T-helper 17 cell (primary cell): ENCODE results near the gene KCNG2. TPM values are rescaled to one million over a fixed set of nuclear protein-coding genes. Genes with fewer than 3 reads are reported as not detected.

Experiments
- ATAC-seq: fragments of 150-1000 bp; cut with Tn5 transposase; 2 replicates; pipeline ENCODE4 v1.10.0; 2021; ENCODE audit warnings: mild to moderate bottlenecking, moderate library complexity
- DNase-seq, 3 donors: peaks; one replicate each; pipeline versions ENCODE4 v3.0.0 to v3.0.0-alpha.2; 2020 to 2021
- H3K9me3 ChIP-seq: one replicate; pipeline ENCODE4 v1.7.0; 2013; ENCODE audit warnings: low read length, mild to moderate bottlenecking; ENCODE audit not compliant: control insufficient read depth, poor library complexity, severe bottlenecking
- H3K27ac Mint-ChIP-seq: one replicate; pipeline ENCODE4 v1.8.0; 2022; ENCODE audit warnings: mild to moderate bottlenecking, moderate library complexity, mixed read lengths
- H3K27me3 Mint-ChIP-seq: one replicate; pipeline ENCODE4 v1.8.0; 2022; ENCODE audit warnings: mixed read lengths
- H3K36me3 Mint-ChIP-seq: one replicate; pipeline ENCODE4 v1.8.0; 2022; ENCODE audit warnings: low read depth, mixed read lengths
- H3K4me1 Mint-ChIP-seq: one replicate; pipeline ENCODE4 v1.8.0; 2022; ENCODE audit warnings: mild to moderate bottlenecking, mixed read lengths
- H3K4me3 Mint-ChIP-seq: one replicate; pipeline ENCODE4 v1.8.0; 2022; ENCODE audit warnings: mild to moderate bottlenecking, moderate library complexity, mixed read lengths
- total RNA-seq, 4 donors: library from RNA in 2 of 4; stranded (reverse) in 2 of 4; gene quantifications; one replicate each; pipeline ENCODE4 v1.2.3 and lab custom pipeline; 2022 to 2026

Gene KCNG2
- total RNA-seq, 2 donors from 2014 or later, result not detected

GRCh38 chr18:79935098-79935480 is 137.4 kb downstream of the KCNG2 start:
- Mint-ChIP-seq H3K27ac (no peak overlapping the region), H3K4me3 (no peak overlapping the region), H3K27me3 (no peaks in the 10 kb centered on the region), H3K4me1 (peaks cover 7% of the 10 kb centered on the region), H3K36me3 (peaks cover 11% of the 10 kb centered on the region)
- H3K9me3 ChIP-seq, result peaks cover 16% of the 10 kb centered on the region
- DNase-seq (no peak), ATAC-seq (no peak)

- peaks cover 13% of the 10 kb centered on the region for H3K9me3 ChIP-seq
- no peak for DNase-seq
These were observed 137.8 kb downstream of the KCNG2 start for GRCh38 chr18:79935499-79935898.

DNA sequence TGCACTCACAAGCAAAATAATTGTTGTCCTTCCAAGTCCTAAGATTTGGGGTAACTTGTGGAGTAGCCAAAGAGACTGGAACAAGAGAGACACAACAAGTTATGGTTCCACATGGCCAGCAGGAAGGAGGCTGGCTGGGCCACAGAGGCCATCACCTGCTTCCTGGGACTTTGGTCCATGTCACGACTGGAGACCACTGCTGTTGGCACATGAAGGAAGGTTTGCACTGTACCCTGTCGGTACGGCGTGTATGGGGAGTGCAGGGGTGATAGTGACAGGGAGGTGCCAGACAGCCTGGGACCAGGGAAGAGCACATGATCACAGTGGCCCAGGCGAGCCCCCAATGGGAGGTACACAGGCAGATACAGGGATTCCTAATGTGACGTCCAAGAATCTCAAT is 138.2 kb downstream of the KCNG2 start:
- H3K9me3 ChIP-seq, result peaks cover 13% of the 10 kb centered on the region
- no peaks in the 10 kb centered on the region for H3K27me3 Mint-ChIP-seq
- H3K4me3 Mint-ChIP-seq, result no peak overlapping the region
- H3K4me1 Mint-ChIP-seq, result peaks cover 7% of the 10 kb centered on the region
- ATAC-seq (no peak), DNase-seq (no peak)
- H3K27ac Mint-ChIP-seq, result no peak overlapping the region
- H3K36me3 Mint-ChIP-seq, result peaks cover 11% of the 10 kb centered on the region

More at GRCh38 chr18:79935499-79935898, 137.8 kb downstream of the KCNG2 start:
- Mint-ChIP-seq H3K4me1 (peaks cover 7% of the 10 kb centered on the region), H3K27ac (no peak overlapping the region), H3K4me3 (no peak overlapping the region), H3K36me3 (peaks cover 11% of the 10 kb centered on the region), H3K27me3 (no peaks in the 10 kb centered on the region)
- no peak for ATAC-seq

DNA sequence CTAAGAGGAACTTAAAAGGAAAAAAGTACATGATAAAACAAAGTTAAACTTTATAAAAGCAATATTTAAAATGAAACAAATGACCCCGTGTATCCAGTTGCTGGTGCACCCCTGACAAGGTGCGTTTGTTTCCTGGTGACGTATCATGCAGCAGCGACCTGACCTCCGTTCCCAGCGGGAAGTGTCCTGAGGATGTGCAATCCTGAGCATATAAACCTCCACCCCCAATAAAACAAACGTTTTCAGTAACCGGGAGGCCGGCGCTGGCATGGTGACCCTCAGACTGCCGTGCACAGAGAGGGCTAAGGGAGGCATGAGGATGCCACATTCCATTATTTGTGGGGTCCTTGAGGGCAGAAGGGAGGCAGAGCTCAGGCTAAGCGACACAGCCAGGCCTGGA is 138.9 kb downstream of the KCNG2 start:
- Mint-ChIP-seq H3K27ac (no peak overlapping the region), H3K36me3 (peaks cover 11% of the 10 kb centered on the region), H3K27me3 (no peaks in the 10 kb centered on the region), H3K4me3 (no peak overlapping the region), H3K4me1 (peaks cover 7% of the 10 kb centered on the region)
- ATAC-seq, result no peak
- no peak for DNase-seq
- peaks cover 10% of the 10 kb centered on the region for H3K9me3 ChIP-seq

DNA sequence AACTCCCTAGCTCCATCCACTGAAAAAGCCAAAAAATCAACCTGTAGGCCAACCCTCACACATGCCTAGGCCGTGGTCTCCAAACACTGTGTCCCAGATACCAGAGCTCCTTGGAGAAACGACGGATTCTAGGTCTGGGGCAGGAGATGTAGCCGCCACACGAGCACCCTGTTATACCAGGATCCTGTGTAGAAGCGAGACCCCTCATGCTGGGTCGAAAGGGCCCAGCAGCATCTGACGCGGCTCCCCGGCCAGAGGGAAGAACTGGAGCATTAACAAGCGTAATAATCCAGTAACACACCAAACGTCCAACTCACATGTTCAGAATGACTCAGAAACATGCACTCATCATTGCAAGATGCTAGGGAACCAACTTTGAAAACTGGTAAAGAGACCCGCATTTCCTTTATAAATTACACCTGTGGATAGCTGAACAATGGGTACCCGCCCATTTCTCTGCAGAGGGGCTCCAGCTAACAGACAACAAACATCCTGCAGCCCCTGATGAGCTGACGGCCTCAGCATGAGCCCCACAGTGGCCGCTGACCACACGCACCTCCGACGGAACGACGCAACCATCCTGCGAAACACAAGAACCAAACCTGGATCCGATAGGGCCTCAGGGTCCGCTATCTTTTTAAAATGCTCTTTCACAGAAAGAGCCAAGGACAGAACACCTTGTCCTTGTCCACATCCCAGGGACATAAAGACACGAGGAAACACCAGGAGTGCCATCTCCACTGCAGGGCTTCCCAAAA is 139.5 kb downstream of the KCNG2 start:
- Mint-ChIP-seq H3K4me1 (peaks cover 12% of the 10 kb centered on the region), H3K27me3 (no peaks in the 10 kb centered on the region), H3K4me3 (no peak overlapping the region), H3K36me3 (peaks cover 12% of the 10 kb centered on the region), H3K27ac (no peak overlapping the region)
- DNase-seq (no peak), ATAC-seq (no peak)
- H3K9me3 ChIP-seq, result peaks cover 10% of the 10 kb centered on the region

DNA sequence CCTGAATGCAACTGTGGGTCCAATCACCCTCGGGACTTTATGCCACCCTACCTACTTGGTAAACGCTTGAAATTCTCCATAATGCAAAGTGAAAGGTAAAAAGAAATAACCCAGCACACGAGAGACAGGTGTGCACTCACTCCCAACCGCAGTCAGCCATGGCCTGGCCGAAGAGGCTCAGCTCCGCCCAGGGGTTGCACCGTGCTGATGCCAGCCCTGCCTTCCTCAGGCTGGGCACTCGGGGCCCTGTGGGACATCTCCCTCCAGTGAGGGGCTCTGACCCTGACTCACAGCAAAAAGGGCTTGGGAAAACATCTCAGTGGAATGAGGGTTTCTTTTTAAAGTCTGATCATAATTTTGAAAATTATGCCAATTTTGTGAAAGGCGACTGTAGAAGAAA is 140.5 kb downstream of the KCNG2 start:
- no peaks in the 10 kb centered on the region for H3K27me3 Mint-ChIP-seq
- ATAC-seq (no peak), DNase-seq (no peak)
- H3K36me3 Mint-ChIP-seq, result peaks cover 13% of the 10 kb centered on the region
- peaks cover 14% of the 10 kb centered on the region for H3K4me1 Mint-ChIP-seq
- H3K4me3 Mint-ChIP-seq, result no peak overlapping the region
- H3K27ac Mint-ChIP-seq, result no peak overlapping the region
- peaks cover 2% of the 10 kb centered on the region for H3K9me3 ChIP-seq

GRCh38 chr18:79939096-79939495 is 141.4 kb downstream of the KCNG2 start:
- no peak for ATAC-seq
- H3K4me3 Mint-ChIP-seq, result no peak overlapping the region
- peaks cover 15% of the 10 kb centered on the region for H3K4me1 Mint-ChIP-seq
- H3K9me3 ChIP-seq, result peaks cover 2% of the 10 kb centered on the region
- no peak for DNase-seq
- peaks cover 10% of the 10 kb centered on the region for H3K36me3 Mint-ChIP-seq
- no peak overlapping the region for H3K27ac Mint-ChIP-seq
- no peaks in the 10 kb centered on the region for H3K27me3 Mint-ChIP-seq

GRCh38 chr18:79940126-79940813 is 142.5 kb downstream of the KCNG2 start:
- H3K4me1 Mint-ChIP-seq, result peaks cover 25% of the 10 kb centered on the region
- ATAC-seq, result no peak
- H3K27me3 Mint-ChIP-seq, result no peaks in the 10 kb centered on the region
- no peak overlapping the region for H3K27ac Mint-ChIP-seq
- H3K36me3 Mint-ChIP-seq, result peaks cover 10% of the 10 kb centered on the region
- no peak for DNase-seq
- H3K9me3 ChIP-seq, result no peaks in the 10 kb centered on the region
- H3K4me3 Mint-ChIP-seq, result no peak overlapping the region

DNA sequence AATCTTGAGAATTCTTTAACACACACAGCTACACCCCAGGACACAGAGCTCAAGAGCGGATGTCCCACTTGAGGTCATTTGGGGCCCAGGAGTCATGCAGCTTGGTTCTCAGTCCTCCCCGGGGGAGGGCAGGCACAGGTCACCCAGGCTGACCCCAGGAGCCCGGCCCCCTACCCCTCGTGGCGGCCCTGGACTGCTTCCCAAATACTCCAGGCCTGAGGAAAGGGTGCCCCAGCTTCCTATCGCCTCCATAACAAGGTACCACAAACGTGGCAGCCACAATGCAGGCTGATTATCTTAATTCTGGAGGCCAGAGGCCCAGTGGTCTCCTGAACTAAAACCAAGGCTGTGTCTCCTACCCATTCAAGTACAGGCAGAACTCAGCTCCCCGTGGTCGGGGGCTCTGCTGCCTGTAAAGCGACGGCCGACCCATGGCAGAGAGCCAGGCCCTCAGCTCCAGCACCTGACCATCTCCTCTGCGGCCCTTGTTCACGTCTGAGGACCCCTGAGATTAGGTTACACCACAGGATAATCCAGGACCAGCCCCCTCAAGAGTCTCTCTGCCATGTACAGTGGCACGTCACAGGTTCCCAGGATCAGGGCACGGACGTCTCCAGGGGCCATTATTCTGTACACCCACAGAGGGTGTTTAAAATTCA is 143.2 kb downstream of the KCNG2 start:
- no peaks in the 10 kb centered on the region for H3K9me3 ChIP-seq
- Mint-ChIP-seq H3K27ac (no peak overlapping the region), H3K4me1 (peaks cover 29% of the 10 kb centered on the region), H3K4me3 (no peak overlapping the region), H3K36me3 (peaks cover 9% of the 10 kb centered on the region), H3K27me3 (no peaks in the 10 kb centered on the region)
- no peak for ATAC-seq
- no peak for DNase-seq

GRCh38 chr18:79941473-79942119 is 143.9 kb downstream of the KCNG2 start:
- H3K36me3 Mint-ChIP-seq, result peaks cover 9% of the 10 kb centered on the region
- H3K27ac Mint-ChIP-seq, result peak overlapping the region; percentile 86
- no peak overlapping the region for H3K4me3 Mint-ChIP-seq
- DNase-seq (no peak), ATAC-seq (no peak)
- peaks cover 30% of the 10 kb centered on the region for H3K4me1 Mint-ChIP-seq
- no peaks in the 10 kb centered on the region for H3K27me3 Mint-ChIP-seq
- no peaks in the 10 kb centered on the region for H3K9me3 ChIP-seq

DNA sequence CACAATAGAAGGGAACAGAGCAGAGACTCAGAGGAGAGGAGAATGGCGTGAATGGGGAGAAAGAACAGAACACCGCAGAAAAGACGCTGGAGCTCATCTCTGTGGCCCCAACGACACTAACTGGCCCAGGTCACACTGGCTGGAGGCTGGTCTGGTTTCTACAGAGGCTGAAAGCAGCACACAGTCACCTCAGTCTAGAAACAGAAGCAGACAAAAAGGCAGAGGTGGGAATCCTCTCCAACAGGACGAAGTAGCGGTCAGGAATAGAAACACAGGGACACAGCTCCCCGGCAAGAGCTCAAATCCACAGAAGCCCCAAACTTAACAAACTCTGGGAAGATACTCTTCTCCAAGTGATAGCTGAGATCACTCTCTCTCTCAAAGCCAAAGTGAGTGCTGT is 144.5 kb downstream of the KCNG2 start:
- Mint-ChIP-seq H3K27ac (peak overlapping the region; percentile 86), H3K27me3 (no peaks in the 10 kb centered on the region), H3K36me3 (peaks cover 9% of the 10 kb centered on the region), H3K4me1 (peaks cover 32% of the 10 kb centered on the region), H3K4me3 (no peak overlapping the region)
- DNase-seq (no peak), ATAC-seq (no peak)
- H3K9me3 ChIP-seq, result no peaks in the 10 kb centered on the region

- H3K4me1 Mint-ChIP-seq, result peaks cover 32% of the 10 kb centered on the region
- no peak overlapping the region for H3K27ac Mint-ChIP-seq
- peaks cover 6% of the 10 kb centered on the region for H3K36me3 Mint-ChIP-seq
- no peaks in the 10 kb centered on the region for H3K27me3 Mint-ChIP-seq
- no peak for ATAC-seq
- H3K9me3 ChIP-seq, result no peaks in the 10 kb centered on the region
- H3K4me3 Mint-ChIP-seq, result no peak overlapping the region
- DNase-seq, result no peak
These were observed 145.3 kb downstream of the KCNG2 start for GRCh38 chr18:79942786-79943607.
